Anterior cingulate cortex (tissue), 58 donors: ENCODE results near the gene PCTP.

ENCODE experiments used
- DNase-seq, 58 donors: peaks; one replicate each; lab custom pipeline; 2025; lab: John Stamatoyannopoulos, UW

PCTP gene

GRCh38 chr17:55748841-55749240, 2.0 kb upstream of the PCTP start:
- DNase-seq, result no peak

DNA sequence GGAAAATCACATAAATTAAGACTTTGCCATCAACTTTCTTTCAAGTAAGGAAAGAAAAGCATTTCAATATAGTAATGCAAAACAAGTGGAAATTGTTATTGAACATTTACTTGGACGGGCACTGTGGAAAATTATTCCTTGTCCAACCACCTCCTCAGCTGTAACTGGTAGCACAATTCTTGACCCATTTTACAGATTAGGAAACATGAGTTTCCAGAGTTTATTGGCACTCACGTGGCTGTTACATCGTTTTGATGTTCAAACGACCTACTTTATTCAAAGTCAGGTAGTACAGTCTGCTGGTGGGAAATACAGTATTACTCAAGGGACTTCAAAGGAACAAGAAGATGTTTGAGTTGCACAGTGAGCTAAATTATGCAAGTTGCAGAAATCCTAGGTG, 866 bp upstream of the PCTP start:
- no peak for DNase-seq

DNA sequence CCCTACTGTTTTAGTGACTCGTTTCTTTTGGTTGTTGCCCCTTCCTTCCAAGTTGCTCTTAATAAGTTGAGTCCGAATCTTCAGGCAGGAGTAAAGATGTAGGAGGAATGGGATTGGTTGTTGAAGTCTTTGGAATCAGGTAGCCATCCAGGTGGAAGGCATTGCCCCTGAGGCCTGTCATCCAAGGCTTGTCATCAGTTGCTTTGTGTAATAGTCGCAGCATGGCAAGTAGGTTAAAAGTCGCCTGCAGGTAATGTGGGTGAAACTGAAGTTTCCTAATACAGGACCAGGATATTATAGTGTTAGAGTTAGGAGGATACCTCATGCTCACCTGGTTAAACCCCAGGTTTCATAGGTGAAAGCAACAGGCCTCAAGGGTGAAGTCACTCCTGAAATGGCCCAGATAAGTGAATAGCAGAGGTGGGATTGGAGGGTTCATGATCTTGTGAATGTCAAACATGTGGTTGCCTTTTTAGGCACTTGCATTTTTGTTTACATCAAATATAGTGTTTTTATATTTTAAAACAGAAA, 934 bp downstream of the PCTP start:
- DNase-seq, result no peak

- DNase-seq, result no peak
Observed at GRCh38 chr17:55756689-55757088, 5.8 kb downstream of the PCTP start.

- no peak for DNase-seq
Observed at GRCh38 chr17:55757659-55758058, 6.8 kb downstream of the PCTP start.

DNA sequence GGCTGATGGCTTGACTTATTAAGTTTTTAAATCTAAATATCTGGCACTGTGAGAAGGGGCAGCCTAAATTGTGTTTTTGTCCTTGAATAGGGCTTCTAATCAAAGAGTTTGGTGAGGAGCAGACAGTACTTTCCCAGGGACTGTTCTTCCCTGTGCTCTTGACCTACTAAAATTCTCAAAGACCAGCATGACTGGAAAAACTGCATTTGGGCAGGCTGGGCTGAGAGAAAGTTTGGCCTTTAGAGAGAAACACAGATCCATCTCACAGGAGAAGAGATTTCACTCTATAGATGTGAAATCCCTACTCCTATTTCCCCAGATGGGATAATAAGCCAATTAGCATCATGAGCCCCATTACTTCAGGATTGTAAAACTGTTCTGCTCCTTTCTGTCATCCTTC, 7.3 kb downstream of the PCTP start:
- DNase-seq, result peak in 3 of 58 donors; percentile 2 to 58 (median 37)

DNA sequence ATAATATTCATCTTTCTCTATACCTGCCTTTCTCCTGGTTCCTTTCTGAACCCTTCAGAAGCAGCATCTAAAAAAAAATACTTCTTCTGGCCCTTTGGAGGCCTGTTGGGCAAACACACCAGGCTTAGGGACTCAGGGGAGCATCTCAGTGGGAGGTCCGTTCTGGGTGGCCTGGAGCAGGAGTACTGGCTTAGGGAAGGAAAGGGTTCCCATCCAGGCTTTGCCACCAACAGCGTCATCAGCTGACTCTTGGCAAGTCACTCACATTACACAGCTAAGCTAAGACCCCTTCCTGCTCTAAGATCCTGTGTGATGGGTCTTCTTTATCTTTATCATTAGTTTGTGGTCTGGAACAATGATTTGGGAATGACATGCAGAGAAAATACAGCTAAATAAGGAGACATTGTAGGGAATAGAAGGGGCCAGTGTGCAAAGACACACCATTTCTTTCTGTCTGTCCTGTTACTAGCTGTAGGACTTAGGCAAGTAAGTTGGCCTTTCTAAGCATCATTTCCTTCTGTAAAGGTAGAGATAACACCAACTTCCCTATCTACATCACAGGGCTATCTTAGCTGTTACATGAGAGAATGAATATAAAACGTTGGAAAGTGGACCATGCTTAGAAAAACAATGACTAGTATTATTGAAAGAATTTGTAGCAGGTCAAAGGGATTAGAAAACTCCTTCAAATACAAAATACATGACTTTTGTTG, 9.9 kb downstream of the PCTP start:
- no peak for DNase-seq

GRCh38 chr17:55762086-55762858, 11.4 kb downstream of the PCTP start:
- DNase-seq, result no peak

- no peak for DNase-seq
Observed at GRCh38 chr17:55763856-55764255, 13.0 kb downstream of the PCTP start.

- DNase-seq, result no peak
Observed at GRCh38 chr17:55764610-55765009, 13.8 kb downstream of the PCTP start.

DNA sequence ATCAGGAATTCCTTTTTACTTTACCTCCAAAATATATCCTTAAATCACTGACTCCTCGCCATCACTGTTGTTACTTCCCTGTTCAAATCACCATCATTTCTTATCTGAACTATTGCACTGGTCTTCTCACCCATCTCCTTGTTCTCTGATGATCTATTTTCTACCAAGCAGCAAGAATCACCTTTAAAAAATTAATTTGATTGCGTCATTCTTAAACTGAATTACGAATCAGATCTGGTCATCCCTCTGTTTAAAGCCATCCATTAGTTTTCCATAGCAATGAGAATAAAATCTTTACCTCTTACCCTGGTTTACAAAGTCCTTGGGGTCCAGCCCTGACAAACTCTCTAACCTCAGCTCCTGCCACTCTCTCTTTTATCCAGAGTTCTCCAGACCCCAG, 14.6 kb downstream of the PCTP start:
- DNase-seq, result no peak

GRCh38 chr17:55768936-55769624, 18.2 kb downstream of the PCTP start:
- no peak for DNase-seq

- peak in 1 of 58 donors; percentile 8 for DNase-seq
Observed at GRCh38 chr17:55769625-55770000, 18.8 kb downstream of the PCTP start.

DNA sequence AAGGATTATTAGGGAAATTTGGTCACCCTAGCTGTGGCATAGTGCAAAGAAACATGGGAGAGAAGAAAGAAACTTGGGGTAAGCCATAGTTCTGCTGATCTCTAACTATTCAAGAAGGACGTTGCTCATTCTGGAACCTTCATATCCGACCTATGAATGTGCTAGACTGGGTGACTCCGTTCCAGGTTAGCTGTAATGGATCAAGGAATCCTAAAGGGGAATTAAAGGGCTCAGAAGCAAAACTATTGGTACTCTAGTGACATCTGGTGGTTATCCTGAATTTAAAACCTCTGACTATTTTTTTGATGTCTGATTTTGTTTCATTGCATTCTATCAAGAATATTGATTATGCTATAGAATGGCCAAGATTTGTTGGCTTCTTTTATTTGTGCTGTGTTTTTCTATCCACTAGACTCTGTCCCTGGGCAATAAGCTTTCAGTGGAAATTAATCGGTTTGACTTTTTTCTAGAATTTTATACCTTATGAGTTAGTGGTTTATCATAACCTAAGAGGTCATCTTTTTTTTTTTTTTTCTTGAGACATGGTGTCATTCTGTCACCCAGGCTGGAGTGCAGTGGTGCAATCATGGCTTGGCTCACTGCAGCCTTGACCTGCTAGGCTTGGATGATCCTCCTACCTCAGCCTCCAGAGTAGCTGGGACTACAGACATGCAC, 19.5 kb downstream of the PCTP start:
- DNase-seq, result no peak

GRCh38 chr17:55772086-55772485, 21.2 kb downstream of the PCTP start:
- DNase-seq, result no peak

- no peak for DNase-seq
Observed at GRCh38 chr17:55773671-55774070, 22.8 kb downstream of the PCTP start.

DNA sequence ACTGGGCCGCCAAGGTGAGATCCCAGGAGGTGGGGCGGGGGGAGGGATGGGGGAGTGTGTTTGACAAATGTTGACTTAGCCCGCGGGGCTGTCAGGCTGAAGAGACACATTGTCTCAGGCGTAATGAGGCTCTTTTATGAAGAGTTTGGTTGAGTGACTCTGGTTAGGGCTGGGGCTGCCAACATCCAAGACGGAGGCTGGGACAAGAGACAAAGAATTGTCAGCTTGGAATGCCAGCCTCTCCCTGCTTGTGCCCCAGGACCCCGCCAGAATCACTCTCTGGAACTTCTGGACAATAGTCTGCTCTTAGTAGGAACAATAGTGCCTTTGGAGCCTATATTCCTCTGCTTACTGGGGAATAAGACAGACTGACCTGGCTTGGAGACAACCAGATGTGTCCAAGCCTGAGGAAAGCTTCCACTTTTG, 24.0 kb downstream of the PCTP start:
- DNase-seq, result peak in 12 of 58 donors; percentile 4 to 25 (median 12)

- no peak for DNase-seq
Observed at GRCh38 chr17:55776271-55776670, 25.4 kb downstream of the PCTP start.

DNA sequence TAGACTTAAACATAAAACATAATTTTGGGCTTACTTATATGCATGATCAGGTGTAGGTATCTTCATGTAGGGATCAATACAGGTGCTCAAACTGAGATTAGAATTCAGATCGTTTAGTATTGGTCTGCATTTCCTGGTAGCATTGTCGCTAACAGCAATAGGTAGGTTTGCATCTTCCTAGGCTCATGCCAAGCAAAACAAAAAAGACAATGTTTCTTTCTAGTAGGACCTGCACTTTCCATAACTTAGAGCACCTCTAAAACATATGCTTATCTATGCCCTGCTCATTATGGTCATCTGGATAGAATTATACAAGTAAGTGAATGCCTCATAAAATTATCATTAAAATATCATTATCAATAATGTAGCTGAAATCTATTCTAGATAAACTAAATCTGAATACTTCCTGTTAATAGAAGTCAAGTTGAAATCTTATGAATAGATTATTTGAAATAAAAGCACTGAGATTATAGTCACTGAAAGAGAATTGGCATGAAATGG, 26.7 kb downstream of the PCTP start:
- no peak for DNase-seq

DNA sequence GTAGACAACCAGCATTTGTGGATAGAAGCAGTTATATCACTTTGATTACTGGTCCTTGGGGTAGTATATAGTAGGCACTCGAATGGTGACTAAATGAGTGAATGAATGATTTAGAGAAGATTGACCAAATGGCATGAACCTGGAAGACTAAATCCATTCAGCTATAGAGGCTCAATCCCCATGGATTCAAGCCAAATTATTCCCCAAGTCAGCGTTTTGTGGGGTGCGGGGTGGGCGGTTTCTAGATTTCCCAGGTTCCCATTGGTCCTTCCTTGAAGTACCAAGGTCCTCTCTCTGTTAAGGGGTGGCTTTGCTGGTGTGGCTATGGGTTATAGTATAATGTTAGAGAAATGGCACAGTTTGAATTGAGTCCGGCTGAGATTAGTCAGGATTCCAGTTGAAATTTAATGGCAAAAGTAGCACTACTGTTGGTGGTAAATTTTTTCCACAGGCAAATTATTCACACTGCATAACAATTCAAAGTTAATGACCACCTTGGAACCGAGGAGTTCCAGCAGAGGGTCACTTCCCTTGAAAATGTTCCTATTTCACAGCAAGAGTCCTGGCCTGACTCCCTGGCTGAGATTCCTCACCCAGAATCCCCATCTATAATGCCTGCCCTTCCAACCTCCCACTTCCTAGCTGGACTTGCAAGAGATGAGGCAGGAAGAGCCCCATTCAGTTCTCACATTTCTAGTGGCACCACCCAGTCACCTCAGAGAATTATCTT, 27.7 kb downstream of the PCTP start:
- no peak for DNase-seq
